ENCODE results near the gene PLIN1.

Gene PLIN1

DNA sequence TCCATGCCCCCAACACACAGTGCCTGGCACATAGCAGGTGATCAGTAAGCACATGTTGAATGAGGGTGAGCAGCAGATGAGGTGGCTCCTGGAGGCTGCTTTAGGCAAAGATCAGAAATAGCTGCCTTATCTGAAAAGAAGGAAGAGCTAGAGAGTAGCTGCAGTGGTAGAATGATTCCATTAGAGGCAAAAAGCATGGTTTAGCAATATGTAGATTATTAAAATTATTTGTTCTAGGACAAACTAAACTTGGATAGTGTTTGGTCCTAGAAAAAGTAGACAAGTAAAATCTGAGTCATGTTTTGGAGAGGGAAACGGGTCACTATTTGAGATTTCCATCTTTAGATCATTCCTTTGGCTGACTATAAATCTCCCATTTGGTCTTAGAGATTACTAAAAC is 56.0 kb downstream of the PLIN1 start:
- no peak for DNase-seq

DNA sequence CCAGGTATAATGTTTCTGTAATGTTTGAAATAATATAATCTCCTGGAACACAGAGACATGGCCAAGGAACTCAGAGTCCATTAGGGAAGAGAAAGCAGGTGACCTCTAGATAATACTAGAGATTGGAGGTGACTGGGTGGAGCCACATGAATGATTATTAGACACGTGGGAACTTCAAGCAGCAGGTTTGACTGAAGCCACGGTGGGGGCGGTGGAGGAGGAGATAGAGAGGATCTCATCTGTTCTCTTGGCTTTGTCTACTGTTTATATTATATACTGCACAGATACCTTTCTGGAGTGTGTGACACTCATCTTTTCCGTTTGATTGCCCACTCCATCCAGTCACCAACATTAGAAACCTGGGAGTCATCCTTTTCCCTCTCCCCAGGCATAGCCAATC is 57.6 kb downstream of the PLIN1 start:
- DNase-seq, result no peak

DNA sequence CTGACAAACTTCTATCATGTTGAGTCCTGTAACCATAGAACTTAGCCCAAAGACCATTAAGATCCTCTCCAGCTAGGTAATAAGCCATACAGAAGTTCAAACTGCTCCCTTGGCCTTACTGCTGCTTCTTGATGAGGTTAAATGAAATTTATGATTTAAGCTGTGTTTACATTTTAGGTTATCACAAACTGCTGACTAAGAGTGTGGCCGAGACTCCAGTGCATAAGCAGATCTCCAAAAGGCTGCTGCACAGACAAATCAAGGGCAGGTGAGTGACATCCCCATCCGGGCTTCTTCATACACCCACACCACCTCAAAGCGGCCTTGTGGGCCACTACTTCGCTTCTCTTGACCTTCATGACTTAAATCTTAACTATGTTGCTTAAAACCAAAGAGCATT is 62.9 kb downstream of the PLIN1 start:
- no peak for DNase-seq

DNA sequence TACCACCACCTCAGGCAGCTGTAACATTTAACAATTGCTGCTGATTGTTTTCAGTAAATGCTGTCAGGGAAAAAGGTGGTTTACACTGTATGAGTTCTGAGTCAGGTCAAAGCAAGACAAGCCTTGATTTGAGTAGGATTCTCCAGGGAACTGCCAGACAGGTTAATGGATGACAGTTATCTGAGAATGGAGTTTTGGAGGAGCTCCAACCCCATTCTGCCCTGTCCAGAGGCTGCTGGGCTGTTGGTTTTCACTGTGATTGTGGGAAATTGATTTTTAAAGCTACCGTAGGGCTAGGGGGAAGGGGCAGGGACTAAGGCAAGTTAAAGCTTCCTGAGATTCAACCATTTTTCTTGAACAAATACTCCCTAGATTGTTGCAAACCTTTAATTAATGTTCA is 64.0 kb downstream of the PLIN1 start:
- DNase-seq, result no peak
